GM21529 (cell line): ENCODE data around the gene OR8B12.
"Not testable (repeated sequence)": the region's sequence is repeated elsewhere in the genome, so short reads cannot be mapped to it uniquely, and the experiment has no call there.

Experiments
- ATAC-seq: cut with Tn5 transposase; IDR thresholded peaks from one replicate; pipeline ENCODE4 v1.9.1; 2021; ENCODE audit not compliant: unreplicated experiment

The OR8B12 gene

GRCh38 chr11:124533626-124534025 lies 9.8 kb downstream of the OR8B12 start:
- ATAC-seq = no peak

DNA sequence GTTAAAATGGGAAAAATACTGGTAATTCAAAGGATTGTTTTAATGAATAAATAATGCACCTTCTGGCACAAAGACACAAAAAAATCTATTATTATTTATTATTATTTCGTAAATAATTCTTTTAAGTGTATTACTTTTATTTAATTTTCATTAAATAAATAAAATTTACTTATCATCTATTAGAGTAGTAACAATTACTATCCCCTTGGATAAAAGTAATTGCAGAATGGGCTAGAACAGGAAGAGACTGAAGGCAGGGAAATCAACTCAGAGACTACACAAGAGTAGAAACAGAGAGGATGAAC lies 23.0 kb downstream of the OR8B12 start:
- no peak for ATAC-seq

- ATAC-seq = no peak
Measured at GRCh38 chr11:124519850-124520549, 23.5 kb downstream of the OR8B12 start.

DNA sequence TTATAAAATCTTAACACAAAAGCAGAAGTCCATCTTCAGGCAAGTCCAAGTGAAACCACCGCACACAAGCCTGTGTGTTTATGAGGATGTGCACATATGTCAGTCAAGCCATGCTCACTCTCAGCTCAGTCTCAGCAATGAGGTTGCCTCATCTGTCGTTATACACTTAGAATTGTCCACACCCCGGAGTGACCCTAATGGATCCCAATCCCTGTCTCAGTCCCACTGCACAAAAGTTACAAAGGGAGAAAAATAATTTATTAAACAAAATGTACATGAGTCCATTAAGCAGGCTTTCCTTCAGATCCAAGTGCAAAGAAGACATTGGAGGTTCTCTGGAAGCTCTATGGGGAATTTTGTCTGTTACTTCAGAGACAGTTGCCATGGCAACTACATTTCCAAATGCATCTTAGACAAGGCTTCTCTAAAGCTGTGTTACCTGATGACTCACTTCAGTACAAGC lies 24.4 kb downstream of the OR8B12 start:
- no peak for ATAC-seq

- ATAC-seq = no peak
Measured at GRCh38 chr11:124517314-124517713, 26.1 kb downstream of the OR8B12 start.

- ATAC-seq = not testable (repeated sequence)
Measured at GRCh38 chr11:124514675-124515074, 28.8 kb downstream of the OR8B12 start.

DNA sequence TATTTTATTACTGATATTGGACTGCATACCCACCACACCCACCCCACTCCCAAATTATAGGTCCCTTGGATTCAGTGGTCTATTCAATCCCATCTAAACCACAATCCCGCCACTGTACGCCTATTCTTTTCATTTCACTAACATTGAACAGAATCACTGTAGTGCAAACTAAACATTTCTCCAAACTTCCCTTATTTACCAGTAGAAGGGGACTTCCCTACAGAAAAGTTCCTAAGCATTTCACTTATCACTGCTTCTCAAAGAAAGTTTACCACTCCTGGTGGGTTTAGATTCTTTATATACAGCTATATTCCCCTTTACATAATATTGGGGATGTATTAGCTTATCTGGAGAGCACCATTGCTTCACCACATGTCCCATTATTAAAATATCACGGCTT lies 29.3 kb downstream of the OR8B12 start:
- ATAC-seq = no peak

DNA sequence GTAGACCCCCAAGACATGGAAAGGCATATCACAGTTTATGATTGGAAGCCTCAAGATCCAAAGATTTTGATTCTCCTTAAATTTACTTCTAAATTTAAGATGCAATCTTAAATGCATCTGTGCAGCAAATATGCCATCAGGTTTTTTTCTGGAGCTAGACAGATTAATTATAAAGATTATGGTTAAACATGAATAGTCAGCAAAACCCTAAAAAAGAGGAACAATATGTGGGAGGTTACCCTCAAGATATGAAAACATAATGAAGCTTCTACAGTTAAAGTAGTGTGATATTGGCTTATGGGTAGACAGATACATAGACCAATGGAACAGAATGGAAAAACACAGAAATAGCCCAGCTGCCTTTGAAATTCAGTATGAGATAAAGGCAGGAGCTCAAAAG lies 31.7 kb downstream of the OR8B12 start:
- ATAC-seq = no peak

- ATAC-seq = no peak
Measured at GRCh38 chr11:124510279-124510678, 33.2 kb downstream of the OR8B12 start.

GRCh38 chr11:124499711-124500110 lies 43.7 kb downstream of the OR8B12 start:
- ATAC-seq = no peak

DNA sequence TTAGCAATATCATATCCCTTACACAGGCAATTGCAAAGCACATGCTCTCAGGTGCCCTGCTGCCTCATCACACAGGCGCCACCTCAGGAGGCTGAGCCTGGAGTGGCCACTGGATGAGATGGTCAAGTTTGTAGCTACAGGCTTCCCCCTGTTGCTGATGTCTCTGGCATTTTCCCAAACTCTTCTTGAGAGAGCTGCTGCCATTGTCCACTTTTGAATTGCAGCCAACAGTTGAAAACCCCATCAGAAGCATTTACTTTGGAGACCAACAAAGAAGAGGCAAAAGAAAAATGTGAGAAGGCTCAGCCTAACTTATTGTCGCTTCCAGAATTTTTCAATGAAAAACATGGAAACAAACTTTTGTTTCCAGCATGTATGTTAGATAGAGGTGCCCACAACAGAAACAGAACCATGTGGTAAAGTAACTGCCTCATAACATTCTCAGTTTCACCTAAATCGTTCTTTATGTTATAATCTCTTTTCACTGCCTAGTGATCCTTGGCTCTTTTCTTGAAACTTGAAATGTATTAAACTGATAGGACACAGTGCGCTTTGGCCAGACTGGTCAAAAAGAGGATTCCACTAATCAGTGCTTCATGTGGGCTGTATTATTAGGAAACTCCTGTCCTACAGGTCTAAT lies 50.3 kb downstream of the OR8B12 start:
- ATAC-seq = no peak
